HepG2 (cell line): ENCODE data around the gene SNRPN. TPM values are rescaled to one million over a fixed set of nuclear protein-coding genes. Genes with fewer than 3 reads are reported as not detected.
A peak's percentile ranks its signal among the peaks of the same experiment; 100 is the strongest.

Source experiments
- BRD4 ChIP-seq: sonication (generic); formaldehyde crosslinking; IDR thresholded peaks from 2 replicates; pipeline ENCODE4 v1.4.0; 2020; ENCODE audit warnings: missing genetic modification reagents
- GPBP1L1 ChIP-seq: sonication (generic); formaldehyde crosslinking; IDR thresholded peaks from 2 replicates; pipeline ENCODE4 v1.5.0; 2020; ENCODE audit warnings: mild to moderate bottlenecking, missing genetic modification reagents
- KLF16 ChIP-seq, 2 experiments: sonication (generic) in 1 of 2; formaldehyde crosslinking in 1 of 2; IDR thresholded peaks; 2 replicates each; pipeline versions ENCODE4 v1.6.1 to v1.8.0; 2016 to 2023; ENCODE audit warnings: missing genetic modification reagents in 2 of 2, missing compliant biosample characterization in 1 of 2
- POGK ChIP-seq: sonication (generic); formaldehyde crosslinking; conservative IDR thresholded peaks from 2 replicates; pipeline ENCODE4 v1.8.0; 2022; ENCODE audit warnings: mild to moderate bottlenecking, moderate library complexity, missing genetic modification reagents
- POGZ ChIP-seq: sonication (generic); formaldehyde crosslinking; IDR thresholded peaks from 2 replicates; pipeline ENCODE4 v1.4.0; 2020; ENCODE audit warnings: mild to moderate bottlenecking, missing genetic modification reagents
- SMARCE1 ChIP-seq: fragments of 450-650 bp; IDR thresholded peaks from 2 replicates; pipeline ENCODE4 v1.6.1; 2017; ENCODE audit warnings: borderline replicate concordance
- SOX13 ChIP-seq, 3 experiments: fragments of 450-650 bp in 1 of 3; sonication (generic) in 1 of 3; formaldehyde crosslinking in 1 of 3; IDR thresholded peaks in 2 of 3; conservative IDR thresholded peaks in 1 of 3; 2 replicates each; pipeline versions ENCODE4 v1.5.0 to v1.6.1; 2016 to 2020; ENCODE audit warnings: antibody characterized with exemption in 1 of 3, mild to moderate bottlenecking in 1 of 3, missing compliant biosample characterization in 1 of 3, missing genetic modification reagents in 1 of 3, moderate library complexity in 1 of 3
- ZBED4 ChIP-seq: sonication (generic); formaldehyde crosslinking; IDR thresholded peaks from 2 replicates; pipeline ENCODE4 v1.4.0; 2020; ENCODE audit warnings: missing genetic modification reagents, borderline replicate concordance
- ZNF331 ChIP-seq: sonication (generic); formaldehyde crosslinking; IDR thresholded peaks from 2 replicates; pipeline ENCODE4 v1.4.0; 2020; ENCODE audit warnings: missing genetic modification reagents
- ZNF652 ChIP-seq: IDR thresholded peaks from 2 replicates; pipeline ENCODE4 v1.6.1; 2016; ENCODE audit warnings: low read depth, borderline replicate concordance
- ZNF670 ChIP-seq: sonication (generic); formaldehyde crosslinking; IDR thresholded peaks from 2 replicates; pipeline ENCODE4 v1.8.0; 2022; ENCODE audit warnings: mild to moderate bottlenecking, missing genetic modification reagents, borderline replicate concordance
- polyA plus RNA-seq, 8 experiments: library from polyadenylated mRNA; depleted of rRNA in 3 of 8; stranded (reverse) in 7 of 8; unstranded in 1 of 8; fragments of >200 nt; fragmentation: Illumina TruSeq in 4 of 8; extraction: Trizol in 4 of 8; gene quantifications; 2 replicates each; pipeline versions ENCODE4 v1.2.1 to v1.2.3, GENCODE V29; 2011 to 2016; ENCODE audit warnings: low read depth in 4 of 8, missing spikeins in 1 of 8, mixed read lengths in 1 of 8; ENCODE audit not compliant: insufficient read depth in 1 of 8
- total RNA-seq, 5 experiments: library from RNA; depleted of rRNA; stranded (reverse); fragments of >200 nt; fragmentation: Illumina TruSeq; extraction: Trizol; gene quantifications; 2 replicates each; pipeline ENCODE4 v1.2.3, GENCODE V29; 2016; ENCODE audit warnings: low read depth in 1 of 5
- TF ChIP-seq, protein P1 (sequence below): sonication (generic); formaldehyde crosslinking; IDR thresholded peaks from 2 replicates; pipeline ENCODE4 v1.9.0; 2022; ENCODE audit warnings: low read depth, missing genetic modification reagents
- TF ChIP-seq, protein P2 (sequence below): sonication (generic); formaldehyde crosslinking; IDR thresholded peaks from 2 replicates; pipeline ENCODE4 v1.5.0; 2020; ENCODE audit warnings: missing genetic modification reagents
- TF ChIP-seq, protein P3 (sequence below): sonication (generic); formaldehyde crosslinking; IDR thresholded peaks from 2 replicates; pipeline ENCODE4 v1.4.0; 2020; ENCODE audit warnings: missing genetic modification reagents

SNRPN gene
- total and polyA plus RNA-seq, 2 of the 13 experiments (the other 11 are each of a cell fraction or from before 2014, with no cell fraction given): 133 to 212 TPM

- TF ChIP-seq, protein P1, sequence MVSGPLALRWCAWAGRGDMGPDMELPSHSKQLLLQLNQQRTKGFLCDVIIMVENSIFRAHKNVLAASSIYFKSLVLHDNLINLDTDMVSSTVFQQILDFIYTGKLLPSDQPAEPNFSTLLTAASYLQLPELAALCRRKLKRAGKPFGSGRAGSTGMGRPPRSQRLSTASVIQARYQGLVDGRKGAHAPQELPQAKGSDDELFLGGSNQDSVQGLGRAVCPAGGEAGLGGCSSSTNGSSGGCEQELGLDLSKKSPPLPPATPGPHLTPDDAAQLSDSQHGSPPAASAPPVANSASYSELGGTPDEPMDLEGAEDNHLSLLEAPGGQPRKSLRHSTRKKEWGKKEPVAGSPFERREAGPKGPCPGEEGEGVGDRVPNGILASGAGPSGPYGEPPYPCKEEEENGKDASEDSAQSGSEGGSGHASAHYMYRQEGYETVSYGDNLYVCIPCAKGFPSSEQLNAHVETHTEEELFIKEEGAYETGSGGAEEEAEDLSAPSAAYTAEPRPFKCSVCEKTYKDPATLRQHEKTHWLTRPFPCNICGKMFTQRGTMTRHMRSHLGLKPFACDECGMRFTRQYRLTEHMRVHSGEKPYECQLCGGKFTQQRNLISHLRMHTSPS: no peak
- TF ChIP-seq ZNF331 (CRISPR knock-in tag) (no peak), SMARCE1 (no peak), GPBP1L1 (CRISPR knock-in tag) (no peak), ZNF670 (0 out of 2 replicates have a peak, but pooled peaks have one; percentile 33), ZNF652 (CRISPR knock-in tag) (no peak), POGZ (CRISPR knock-in tag) (no peak), KLF16 (CRISPR knock-in tag; IDR thresholded peaks at IDR 0.05) (0 out of 4 replicates have a peak, but pooled peaks of 1 of the 2 experiments have one; percentile 39), POGK (CRISPR knock-in tag) (0 out of 2 replicates have a peak, but pooled peaks have one; percentile 38), SOX13 (IDR thresholded peaks at IDR 0.05) (no peak), SOX13 (CRISPR knock-in tag; conservative IDR thresholded peaks at IDR 0.05 in 1 of 2, IDR thresholded peaks at IDR 0.05 in 1 of 2) (0 out of 4 replicates have a peak, but pooled peaks of 1 of the 2 experiments have one; percentile 4), BRD4 (0 out of 2 replicates have a peak, but pooled peaks have one; percentile 28), ZBED4 (CRISPR knock-in tag) (no peak)
- TF ChIP-seq, protein P2, sequence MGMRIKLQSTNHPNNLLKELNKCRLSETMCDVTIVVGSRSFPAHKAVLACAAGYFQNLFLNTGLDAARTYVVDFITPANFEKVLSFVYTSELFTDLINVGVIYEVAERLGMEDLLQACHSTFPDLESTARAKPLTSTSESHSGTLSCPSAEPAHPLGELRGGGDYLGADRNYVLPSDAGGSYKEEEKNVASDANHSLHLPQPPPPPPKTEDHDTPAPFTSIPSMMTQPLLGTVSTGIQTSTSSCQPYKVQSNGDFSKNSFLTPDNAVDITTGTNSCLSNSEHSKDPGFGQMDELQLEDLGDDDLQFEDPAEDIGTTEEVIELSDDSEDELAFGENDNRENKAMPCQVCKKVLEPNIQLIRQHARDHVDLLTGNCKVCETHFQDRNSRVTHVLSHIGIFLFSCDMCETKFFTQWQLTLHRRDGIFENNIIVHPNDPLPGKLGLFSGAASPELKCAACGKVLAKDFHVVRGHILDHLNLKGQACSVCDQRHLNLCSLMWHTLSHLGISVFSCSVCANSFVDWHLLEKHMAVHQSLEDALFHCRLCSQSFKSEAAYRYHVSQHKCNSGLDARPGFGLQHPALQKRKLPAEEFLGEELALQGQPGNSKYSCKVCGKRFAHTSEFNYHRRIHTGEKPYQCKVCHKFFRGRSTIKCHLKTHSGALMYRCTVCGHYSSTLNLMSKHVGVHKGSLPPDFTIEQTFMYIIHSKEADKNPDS (CRISPR knock-in tag): no peak
- TF ChIP-seq, protein P3, sequence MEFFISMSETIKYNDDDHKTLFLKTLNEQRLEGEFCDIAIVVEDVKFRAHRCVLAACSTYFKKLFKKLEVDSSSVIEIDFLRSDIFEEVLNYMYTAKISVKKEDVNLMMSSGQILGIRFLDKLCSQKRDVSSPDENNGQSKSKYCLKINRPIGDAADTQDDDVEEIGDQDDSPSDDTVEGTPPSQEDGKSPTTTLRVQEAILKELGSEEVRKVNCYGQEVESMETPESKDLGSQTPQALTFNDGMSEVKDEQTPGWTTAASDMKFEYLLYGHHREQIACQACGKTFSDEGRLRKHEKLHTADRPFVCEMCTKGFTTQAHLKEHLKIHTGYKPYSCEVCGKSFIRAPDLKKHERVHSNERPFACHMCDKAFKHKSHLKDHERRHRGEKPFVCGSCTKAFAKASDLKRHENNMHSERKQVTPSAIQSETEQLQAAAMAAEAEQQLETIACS (CRISPR knock-in tag): no peak
These were observed at the start of gene SNRPN, which contains the start of gene SNURF (continued) for GRCh38 chr15:24954783-24955530.
